Ramos (cell line): ENCODE results near the gene PLEKHM3.

Experiments
- in situ Hi-C: fragments of 300-500 bp; cut with MboI; formaldehyde crosslinking; loops from one replicate; pipeline ENCODE4 v1.14.3; 2022; ENCODE audit warnings: low sequenced_read_pairs; ENCODE audit not compliant: unreplicated experiment

Gene PLEKHM3

GRCh38 chr2:207870814-207871213, 154.5 kb downstream of the PLEKHM3 start:
- in situ Hi-C loops, result no loop called here

- in situ Hi-C loops, result no loop called here
These were observed 155.2 kb downstream of the PLEKHM3 start for GRCh38 chr2:207869784-207870778.

- in situ Hi-C loops, result no loop called here
These were observed 156.3 kb downstream of the PLEKHM3 start for GRCh38 chr2:207868855-207869596.

GRCh38 chr2:207867905-207868304, 157.4 kb downstream of the PLEKHM3 start:
- in situ Hi-C loops, result no loop called here

DNA sequence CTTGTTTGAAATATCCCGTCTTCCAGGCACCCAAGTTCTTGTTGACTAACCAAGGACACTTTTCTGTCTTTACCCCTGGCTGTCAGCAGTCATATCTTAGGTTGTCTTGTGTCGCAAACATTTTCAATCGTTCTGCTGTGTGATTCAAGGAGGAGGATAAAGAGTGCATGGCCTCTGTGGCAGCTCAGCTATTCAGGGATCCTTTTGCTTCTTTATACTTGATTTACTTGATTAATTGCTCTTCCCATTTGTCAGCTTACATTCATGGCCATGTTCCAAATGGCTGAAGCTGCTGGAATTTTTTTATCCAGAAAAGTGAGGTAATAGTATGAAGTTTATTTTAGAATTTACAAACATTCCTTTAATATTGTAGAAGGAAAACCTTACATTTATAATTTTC, 158.3 kb downstream of the PLEKHM3 start:
- in situ Hi-C loops, result no loop called here

- in situ Hi-C loops, result no loop called here
These were observed 160.1 kb downstream of the PLEKHM3 start for GRCh38 chr2:207865210-207865609.

DNA sequence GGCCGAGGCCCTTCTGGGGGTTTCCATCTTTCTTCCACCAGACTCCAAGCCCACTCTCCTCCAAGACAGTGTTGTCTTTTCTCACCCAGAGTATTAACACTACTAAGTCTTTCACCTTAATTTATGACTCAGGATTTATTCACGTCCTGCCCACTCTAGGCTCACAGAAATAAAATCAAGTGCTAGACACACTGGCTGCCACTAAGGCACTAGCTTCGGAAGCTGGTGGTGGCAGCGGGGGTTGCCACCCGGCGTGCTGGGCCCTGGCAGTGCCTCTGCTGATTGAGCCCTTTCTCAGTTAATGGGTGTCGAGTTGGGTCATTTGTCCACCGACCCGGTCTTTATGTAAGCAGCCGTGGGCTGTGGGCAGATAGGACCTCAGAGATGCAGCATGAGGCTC, 162.0 kb downstream of the PLEKHM3 start:
- in situ Hi-C loops, result no loop called here

DNA sequence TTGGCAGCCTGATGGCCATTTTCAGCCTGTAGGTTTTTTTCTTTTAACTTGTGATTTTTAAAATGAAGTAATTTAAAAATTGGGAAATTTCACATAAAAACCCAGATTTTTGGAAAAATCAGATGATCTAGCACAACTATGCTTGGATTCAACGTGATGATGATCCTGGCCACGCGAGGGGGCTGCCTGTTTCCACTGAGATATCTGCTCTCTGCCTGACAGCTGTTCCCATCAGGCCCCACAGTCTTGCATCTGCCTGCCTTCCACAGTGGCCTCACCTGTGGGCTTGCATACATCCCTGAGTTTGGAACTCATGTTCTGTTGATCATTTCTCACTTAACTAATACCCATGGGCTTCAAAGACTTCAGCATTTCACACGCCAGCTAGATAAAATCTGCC, 163.5 kb downstream of the PLEKHM3 start:
- in situ Hi-C loops, result no loop called here

DNA sequence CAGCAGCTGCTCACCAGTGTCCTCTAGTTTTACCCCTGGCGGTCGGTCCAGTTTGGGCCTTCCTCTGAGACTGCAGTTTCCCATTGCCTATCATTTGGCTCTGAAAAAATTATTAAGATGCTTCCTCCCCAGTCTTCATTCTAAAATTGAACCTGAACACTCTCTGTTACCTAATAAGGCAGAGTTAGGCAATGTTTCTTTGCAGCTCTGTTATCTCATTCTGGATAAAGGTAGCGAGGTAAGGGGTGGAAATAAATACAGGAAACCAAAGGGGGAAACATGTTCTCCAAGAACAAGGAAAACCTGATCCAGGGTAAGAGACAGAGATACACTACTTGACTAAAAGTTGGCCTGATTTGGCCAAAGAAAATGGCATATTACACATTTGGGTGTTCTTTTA, 164.6 kb downstream of the PLEKHM3 start:
- in situ Hi-C loops, result no loop called here

DNA sequence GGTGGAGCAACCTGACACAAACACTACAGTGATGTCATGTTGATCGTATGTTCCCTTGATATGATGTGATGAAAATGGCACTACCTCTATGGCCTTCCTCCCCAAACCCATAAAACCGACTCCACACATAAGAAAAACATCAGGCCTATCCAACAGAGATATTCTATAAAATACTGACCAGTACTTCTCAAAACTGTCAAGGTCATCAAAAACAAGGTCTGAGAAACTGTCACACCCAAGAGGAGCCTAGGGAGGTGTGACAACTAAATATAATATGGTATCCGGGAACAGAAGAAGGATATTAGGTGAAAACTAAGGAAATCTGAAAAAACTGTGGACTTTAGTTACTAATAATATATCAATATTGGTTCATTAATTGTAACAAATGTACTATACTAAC, 169.7 kb downstream of the PLEKHM3 start:
- in situ Hi-C loops, result no loop called here

DNA sequence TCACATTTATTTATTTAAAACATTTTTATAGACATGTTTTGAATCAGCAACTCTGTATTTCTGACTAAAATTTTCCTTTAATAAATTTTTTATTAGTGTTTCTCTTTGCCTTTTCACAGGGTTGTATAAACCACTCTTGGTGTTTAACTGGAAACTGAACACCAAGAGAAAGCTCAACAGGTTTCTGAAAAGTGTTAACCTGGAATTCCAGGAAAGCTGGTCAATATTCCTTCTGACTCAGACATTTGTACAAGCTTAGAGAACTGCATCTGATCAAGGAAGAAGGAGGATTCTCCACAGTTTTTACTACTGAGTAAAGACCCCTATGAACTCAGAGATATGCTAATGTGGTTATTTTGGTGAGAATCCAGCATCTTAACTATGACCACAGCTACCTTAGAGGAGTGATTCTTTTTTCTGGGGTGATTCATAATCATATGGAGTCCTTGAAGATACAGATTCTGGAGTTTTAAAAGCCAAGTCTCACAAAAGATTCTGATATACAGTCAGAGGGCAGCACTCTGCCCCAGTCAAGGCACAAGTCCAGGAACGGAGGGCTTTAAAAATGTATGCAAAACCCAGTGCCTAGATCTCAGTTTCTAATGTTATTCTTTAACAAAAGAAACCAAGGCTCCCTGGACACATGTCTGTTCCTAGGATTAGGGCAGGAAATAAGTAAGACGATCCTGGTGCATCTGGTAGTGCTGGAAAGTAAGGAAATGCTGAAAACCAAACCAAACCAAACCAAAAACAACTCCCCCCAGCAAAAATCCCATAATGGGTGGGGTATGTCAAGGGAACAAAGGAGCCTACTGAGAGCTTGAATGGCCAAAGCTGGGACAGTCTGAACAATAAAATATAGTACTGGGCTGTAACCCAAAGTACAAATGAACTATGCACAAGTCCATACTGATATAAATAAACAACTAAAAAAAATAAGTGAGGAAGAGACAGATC, 170.6 kb downstream of the PLEKHM3 start:
- in situ Hi-C loops, result no loop called here

DNA sequence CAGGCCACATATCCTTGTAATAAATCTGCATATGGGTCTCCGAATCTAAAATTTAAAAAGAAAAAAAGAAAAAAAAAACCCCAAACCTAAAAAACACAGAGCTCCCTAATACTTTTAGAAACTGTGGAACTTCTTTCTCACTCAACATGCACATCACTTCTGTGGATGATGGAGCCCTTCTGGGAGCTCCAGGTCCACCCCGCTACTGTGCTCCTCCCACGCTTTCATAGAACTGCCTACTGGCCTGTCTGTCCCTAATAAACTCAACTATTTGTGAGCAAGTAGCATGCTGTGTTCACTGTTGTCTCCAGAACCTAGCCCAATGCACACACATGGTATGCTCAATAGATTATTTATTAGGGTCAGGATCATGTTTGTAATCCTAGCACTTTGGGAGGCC, 172.5 kb downstream of the PLEKHM3 start:
- in situ Hi-C loops, result no loop called here

DNA sequence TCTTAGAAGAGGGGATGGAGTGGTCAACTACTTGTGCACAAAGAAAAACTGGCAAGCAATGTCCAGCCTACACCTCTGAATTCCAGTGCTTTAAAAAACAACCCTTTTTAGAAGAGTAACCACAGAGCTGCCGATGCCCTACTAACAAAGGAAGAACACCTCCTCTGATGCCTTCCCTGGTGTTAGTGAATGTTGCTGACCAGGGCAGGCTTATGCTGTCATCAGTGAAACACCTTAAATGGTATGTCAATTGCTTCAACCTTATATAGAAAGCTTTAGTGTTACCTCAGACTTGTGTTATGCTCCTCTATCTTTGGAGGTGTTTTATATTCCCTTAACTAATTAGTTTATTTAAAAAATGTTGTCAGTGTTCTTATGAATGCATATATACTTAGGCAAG, 175.9 kb downstream of the PLEKHM3 start:
- in situ Hi-C loops, result no loop called here

GRCh38 chr2:207848545-207848928, 176.8 kb downstream of the PLEKHM3 start:
- in situ Hi-C loops, result no loop called here

GRCh38 chr2:207847807-207848544, 177.4 kb downstream of the PLEKHM3 start:
- in situ Hi-C loops, result no loop called here

DNA sequence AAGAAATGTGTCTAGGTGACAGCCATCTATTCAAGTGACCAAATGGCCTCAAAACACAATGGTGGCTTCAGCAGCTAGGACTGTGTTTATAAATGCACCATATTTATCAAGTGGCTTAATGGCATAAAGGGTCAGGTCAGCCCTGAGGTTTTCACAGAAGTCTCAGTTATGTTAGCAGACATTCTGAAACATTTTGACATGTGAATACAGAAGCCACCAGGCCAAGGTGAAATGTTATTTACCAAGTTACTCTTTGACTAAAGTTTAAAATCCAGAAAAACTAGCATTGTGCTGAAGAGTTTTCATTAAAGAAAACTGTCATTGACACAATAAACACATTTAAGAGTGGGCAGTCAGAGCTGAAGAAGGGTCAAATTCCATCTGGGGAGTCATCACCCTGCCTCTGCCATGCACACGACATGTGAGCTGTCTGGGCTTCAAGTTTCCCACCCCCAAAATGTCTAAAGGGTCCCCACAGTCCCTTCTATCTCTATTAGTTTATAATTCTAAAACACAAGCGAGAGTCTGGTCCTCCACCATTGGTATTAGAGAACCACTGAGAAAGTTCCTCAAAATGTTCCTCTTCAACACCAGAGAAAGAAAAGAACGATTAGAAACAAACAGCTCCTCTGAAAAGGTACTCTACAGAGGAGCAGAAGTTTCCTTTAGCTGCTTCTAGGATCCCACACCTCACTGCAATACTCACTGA, 178.1 kb downstream of the PLEKHM3 start:
- in situ Hi-C loops, result no loop called here

DNA sequence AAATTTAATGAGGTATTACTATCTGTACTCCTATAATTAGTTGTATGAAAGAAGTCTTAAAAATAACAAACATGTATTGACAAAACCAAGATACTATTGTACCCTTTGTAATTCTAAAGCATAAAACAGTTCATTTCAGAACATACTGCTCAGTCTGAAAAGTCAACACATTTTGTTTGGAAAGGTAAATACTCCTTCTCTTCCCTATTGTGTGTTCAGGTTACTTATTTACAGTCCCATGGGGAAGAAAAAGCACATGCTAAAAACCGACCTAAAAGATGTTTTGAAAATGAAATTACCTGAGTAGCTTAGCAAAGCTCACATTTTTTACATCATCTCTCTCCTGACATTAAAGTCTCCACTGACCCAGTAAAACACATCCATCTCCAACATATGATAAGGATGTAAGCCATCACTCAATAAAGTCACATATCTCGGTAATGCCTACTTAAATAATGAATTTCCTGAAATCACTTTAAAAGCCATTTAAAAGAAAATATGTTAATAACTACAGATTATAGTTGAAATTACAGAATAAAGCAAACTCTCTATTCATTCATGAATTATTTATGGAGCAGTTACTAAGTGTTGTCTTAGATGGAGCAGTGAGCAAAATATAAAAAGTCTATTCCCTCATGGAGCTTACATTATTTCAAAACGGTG, 180.0 kb downstream of the PLEKHM3 start:
- in situ Hi-C loops, result no loop called here

- in situ Hi-C loops, result no loop called here
These were observed 180.7 kb downstream of the PLEKHM3 start for GRCh38 chr2:207844648-207845047.
